ENCODE measurements around the gene TGFBRAP1.

Gene TGFBRAP1

GRCh38 chr2:105309147-105309545 lies 20.4 kb downstream of the TGFBRAP1 start:
- no peak for DNase-seq

- no peak for DNase-seq
Observed at GRCh38 chr2:105308382-105309146, 21.0 kb downstream of the TGFBRAP1 start.

GRCh38 chr2:105307962-105308361 lies 21.6 kb downstream of the TGFBRAP1 start:
- no peak for DNase-seq

- no peak for DNase-seq
Observed at GRCh38 chr2:105307550-105307949, 22.0 kb downstream of the TGFBRAP1 start.

GRCh38 chr2:105307146-105307545 lies 22.4 kb downstream of the TGFBRAP1 start:
- DNase-seq = no peak

- no peak for DNase-seq
Observed at GRCh38 chr2:105301646-105302045, 27.9 kb downstream of the TGFBRAP1 start.

- DNase-seq = no peak
Observed at GRCh38 chr2:105299290-105299689, 30.2 kb downstream of the TGFBRAP1 start.

GRCh38 chr2:105298017-105298416 lies 31.5 kb downstream of the TGFBRAP1 start:
- DNase-seq = no peak

- DNase-seq = no peak
Observed at GRCh38 chr2:105297216-105297615, 32.3 kb downstream of the TGFBRAP1 start.

- no peak for DNase-seq
Observed at GRCh38 chr2:105296017-105296611, 33.4 kb downstream of the TGFBRAP1 start.

GRCh38 chr2:105294844-105295481 lies 34.6 kb downstream of the TGFBRAP1 start:
- DNase-seq = peak; percentile 25

GRCh38 chr2:105294046-105294445 lies 35.5 kb downstream of the TGFBRAP1 start:
- no peak for DNase-seq

- no peak for DNase-seq
Observed at GRCh38 chr2:105291981-105292380, 37.6 kb downstream of the TGFBRAP1 start.

GRCh38 chr2:105290981-105291660 lies 38.4 kb downstream of the TGFBRAP1 start:
- no peak for DNase-seq

- no peak for DNase-seq
Observed at GRCh38 chr2:105288133-105288532, 41.4 kb downstream of the TGFBRAP1 start.

GRCh38 chr2:105287692-105288091 lies 41.8 kb downstream of the TGFBRAP1 start:
- DNase-seq = peak; percentile 48

GRCh38 chr2:105283532-105283931 lies 46.0 kb downstream of the TGFBRAP1 start:
- DNase-seq = no peak

- DNase-seq = no peak
Observed at GRCh38 chr2:105280281-105280680, 49.3 kb downstream of the TGFBRAP1 start.

- no peak for DNase-seq
Observed at GRCh38 chr2:105279126-105279525, 50.4 kb downstream of the TGFBRAP1 start.

- no peak for DNase-seq
Observed at GRCh38 chr2:105278654-105279053, 50.9 kb downstream of the TGFBRAP1 start.

GRCh38 chr2:105274046-105274445 lies 55.5 kb downstream of the TGFBRAP1 start:
- DNase-seq = no peak

GRCh38 chr2:105272176-105272575 lies 57.4 kb downstream of the TGFBRAP1 start:
- DNase-seq = no peak

- no peak for DNase-seq
Observed at GRCh38 chr2:105271393-105272045, 58.0 kb downstream of the TGFBRAP1 start.

All from stimulated activated CD4-positive, alpha-beta T cell treated with anti-CD3 and anti-CD28 coated beads, Interleukin-15, amount 100 ng/mL, for 24 hours (primary cell).